ENCODE data around the gene MRGPRX3.
A peak's percentile ranks its signal among the peaks of the same experiment; 100 is the strongest.

DNA sequence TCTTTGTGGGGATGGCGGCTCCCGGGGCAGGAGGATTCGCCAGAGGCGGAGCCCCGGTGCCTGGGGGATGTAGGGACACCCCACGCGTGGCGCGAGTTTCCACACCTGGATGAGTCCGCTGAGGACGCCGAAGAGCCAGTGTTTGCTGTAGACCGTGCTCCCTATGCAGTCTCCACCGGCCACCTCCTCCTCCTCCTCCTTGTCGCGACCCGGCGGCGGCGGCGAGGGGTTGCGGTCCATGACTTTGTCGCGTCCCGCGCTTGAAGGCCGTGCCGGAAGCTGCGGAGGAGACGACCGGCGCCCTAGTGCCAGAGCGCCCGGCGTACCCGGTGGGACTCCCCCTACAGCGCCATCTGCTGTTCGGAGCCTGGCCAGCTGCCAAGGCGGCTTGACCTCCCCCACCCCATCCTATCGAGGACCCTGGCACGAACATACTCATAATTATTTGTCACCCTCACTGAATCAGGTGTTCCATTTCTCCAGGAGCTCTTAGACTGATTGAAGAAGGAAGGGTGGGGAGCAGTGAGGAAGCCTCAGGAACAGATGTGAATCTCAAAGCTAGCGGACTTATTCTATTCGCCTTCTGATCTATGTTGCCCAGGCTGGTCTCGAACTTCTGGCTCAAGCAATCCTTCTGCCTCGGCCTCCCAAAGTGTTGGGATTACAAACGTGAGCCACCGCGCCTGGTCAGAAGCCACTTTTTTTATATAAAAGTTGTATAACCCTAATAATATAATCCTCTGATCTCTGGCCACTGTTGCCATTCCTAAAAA is 26.4 kb upstream of the MRGPRX3 start, which contains the start of gene SAAL1:
- TF ChIP-seq, protein P1, sequence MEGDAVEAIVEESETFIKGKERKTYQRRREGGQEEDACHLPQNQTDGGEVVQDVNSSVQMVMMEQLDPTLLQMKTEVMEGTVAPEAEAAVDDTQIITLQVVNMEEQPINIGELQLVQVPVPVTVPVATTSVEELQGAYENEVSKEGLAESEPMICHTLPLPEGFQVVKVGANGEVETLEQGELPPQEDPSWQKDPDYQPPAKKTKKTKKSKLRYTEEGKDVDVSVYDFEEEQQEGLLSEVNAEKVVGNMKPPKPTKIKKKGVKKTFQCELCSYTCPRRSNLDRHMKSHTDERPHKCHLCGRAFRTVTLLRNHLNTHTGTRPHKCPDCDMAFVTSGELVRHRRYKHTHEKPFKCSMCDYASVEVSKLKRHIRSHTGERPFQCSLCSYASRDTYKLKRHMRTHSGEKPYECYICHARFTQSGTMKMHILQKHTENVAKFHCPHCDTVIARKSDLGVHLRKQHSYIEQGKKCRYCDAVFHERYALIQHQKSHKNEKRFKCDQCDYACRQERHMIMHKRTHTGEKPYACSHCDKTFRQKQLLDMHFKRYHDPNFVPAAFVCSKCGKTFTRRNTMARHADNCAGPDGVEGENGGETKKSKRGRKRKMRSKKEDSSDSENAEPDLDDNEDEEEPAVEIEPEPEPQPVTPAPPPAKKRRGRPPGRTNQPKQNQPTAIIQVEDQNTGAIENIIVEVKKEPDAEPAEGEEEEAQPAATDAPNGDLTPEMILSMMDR (IDR thresholded peaks at IDR 0.05), result peak; percentile 37 to 75 (median 58)
- peak in 1 of 4 donors; percentile 37 for TF ChIP-seq POLR2A (IDR thresholded peaks at IDR 0.05)
